Gastrocnemius medialis (tissue), 4 donors: Measurements from ENCODE around the gene ADAM12. TPM values are rescaled to one million over a fixed set of nuclear protein-coding genes. Genes with fewer than 3 reads are reported as not detected.

Experiments used
- ATAC-seq, 2 donors: fragments of 150-250 bp; one replicate each; pipeline ENCODE4 v1.9.1; 2016
- DNase-seq, 2 donors: peaks; one replicate each; pipeline ENCODE4 v3.0.0-alpha.2; 2019
- H3K27ac ChIP-seq, 4 donors: fragments of 200-600 bp; sonication (generic); 1 replicate in 1 of 4; 2 replicates in 3 of 4; pipeline ENCODE4 v1.5.1; 2016 to 2018; ENCODE audit warnings: mild to moderate bottlenecking in 2 of 4, moderate library complexity in 1 of 4
- H3K27me3 ChIP-seq, 3 donors: fragments of 200-600 bp; sonication (generic) in 2 of 3; 1 replicate in 1 of 3; 2 replicates in 2 of 3; pipeline versions ENCODE4 v1.5.1 to v1.6.0; 2016 to 2019; ENCODE audit warnings: mild to moderate bottlenecking in 1 of 3, moderate library complexity in 1 of 3
- H3K36me3 ChIP-seq, 2 donors: fragments of 200-600 bp; sonication (generic) in 1 of 2; one replicate each; pipeline ENCODE4 v1.5.1; 2017 to 2018
- H3K4me1 ChIP-seq, 2 donors: fragments of 200-600 bp; sonication (generic) in 1 of 2; one replicate each; pipeline ENCODE4 v1.5.1; 2016 to 2017; ENCODE audit warnings: mild to moderate bottlenecking in 2 of 2
- H3K4me3 ChIP-seq, 4 donors: fragments of 200-600 bp; sonication (generic) in 3 of 4; 1 replicate in 1 of 4; 2 replicates in 3 of 4; pipeline ENCODE4 v1.5.1; 2016 to 2019; ENCODE audit warnings: mild to moderate bottlenecking in 2 of 4
- H3K9me3 ChIP-seq, 3 donors: fragments of 200-600 bp; sonication (generic) in 2 of 3; 1 replicate in 1 of 3; 2 replicates in 2 of 3; pipeline ENCODE4 v1.5.1; 2016 to 2019
- POLR2A ChIP-seq, 2 donors: fragments of 450-650 bp; IDR thresholded peaks; one replicate each; pipeline ENCODE4 v1.6.1; 2017; ENCODE audit warnings: antibody characterized with exemption in 2 of 2, mild to moderate bottlenecking in 2 of 2, moderate library complexity in 2 of 2
- in situ Hi-C, 4 donors: fragments of 200-750 bp; cut with MboI; loops; one replicate each; pipeline versions ENCODE4 v1.15.0 to v1.8.0; 2017; ENCODE audit warnings: low sequenced_read_pairs in 4 of 4
- intact Hi-C: fragments of 100-400 bp; cut with DNase I; formaldehyde crosslinking; loops from one replicate; pipeline ENCODE4 v1.15.1; 2023; ENCODE audit warnings: low total_unique reads
- total RNA-seq, 4 donors: library from RNA; depleted of rRNA; stranded (reverse); fragments of >200 nt; gene quantifications; one replicate each; pipeline versions ENCODE4 v1.1.0 to v1.2.3, GENCODE V29; 2016
- TF ChIP-seq, protein P1 (sequence below), 5 experiments: fragments of 450-650 bp in 3 of 5; fragments of 200-600 bp in 2 of 5; sonication (generic) in 2 of 5; IDR thresholded peaks in 4 of 5; conservative IDR thresholded peaks in 1 of 5; 1 replicate in 4 of 5; 2 replicates in 1 of 5; pipeline ENCODE4 v1.5.1; 2016 to 2019; ENCODE audit warnings: antibody characterized with exemption in 5 of 5, mild to moderate bottlenecking in 3 of 5, moderate library complexity in 3 of 5

The ADAM12 gene
- total RNA-seq, 4 donors from 2014 or later, result 0.10 TPM; not detected in 3

DNA sequence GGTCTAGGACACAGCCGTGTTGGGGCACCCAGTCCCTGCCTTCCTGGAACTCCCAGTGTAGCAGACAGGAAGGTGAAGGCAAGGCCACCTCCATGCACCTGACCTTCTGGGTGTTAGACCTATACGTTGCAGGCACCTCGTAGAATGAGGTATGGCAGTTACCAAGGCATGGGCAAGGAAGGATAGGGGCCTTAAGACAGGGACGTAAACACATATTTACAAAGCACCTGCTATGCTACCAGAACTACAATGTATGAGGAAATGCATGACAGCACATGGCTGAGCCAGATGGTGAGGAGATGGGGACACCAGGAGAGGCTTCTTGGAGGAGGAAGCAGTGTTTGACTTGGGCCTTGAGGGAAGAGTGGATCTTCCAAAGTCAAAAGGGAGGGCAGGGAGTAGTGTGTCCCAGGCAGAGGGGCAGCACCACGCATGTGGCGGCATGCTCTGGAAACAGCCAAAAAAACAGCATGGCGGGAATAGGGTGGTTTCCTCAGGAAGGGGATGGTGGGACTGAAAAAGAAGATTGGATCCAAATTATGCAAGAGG, 260.7 kb downstream of the ADAM12 start:
- in situ Hi-C loops, result no loop called here

GRCh38 chr10:126126866-126127265, 261.4 kb downstream of the ADAM12 start:
- TF ChIP-seq, protein P1, sequence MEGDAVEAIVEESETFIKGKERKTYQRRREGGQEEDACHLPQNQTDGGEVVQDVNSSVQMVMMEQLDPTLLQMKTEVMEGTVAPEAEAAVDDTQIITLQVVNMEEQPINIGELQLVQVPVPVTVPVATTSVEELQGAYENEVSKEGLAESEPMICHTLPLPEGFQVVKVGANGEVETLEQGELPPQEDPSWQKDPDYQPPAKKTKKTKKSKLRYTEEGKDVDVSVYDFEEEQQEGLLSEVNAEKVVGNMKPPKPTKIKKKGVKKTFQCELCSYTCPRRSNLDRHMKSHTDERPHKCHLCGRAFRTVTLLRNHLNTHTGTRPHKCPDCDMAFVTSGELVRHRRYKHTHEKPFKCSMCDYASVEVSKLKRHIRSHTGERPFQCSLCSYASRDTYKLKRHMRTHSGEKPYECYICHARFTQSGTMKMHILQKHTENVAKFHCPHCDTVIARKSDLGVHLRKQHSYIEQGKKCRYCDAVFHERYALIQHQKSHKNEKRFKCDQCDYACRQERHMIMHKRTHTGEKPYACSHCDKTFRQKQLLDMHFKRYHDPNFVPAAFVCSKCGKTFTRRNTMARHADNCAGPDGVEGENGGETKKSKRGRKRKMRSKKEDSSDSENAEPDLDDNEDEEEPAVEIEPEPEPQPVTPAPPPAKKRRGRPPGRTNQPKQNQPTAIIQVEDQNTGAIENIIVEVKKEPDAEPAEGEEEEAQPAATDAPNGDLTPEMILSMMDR (IDR thresholded peaks at IDR 0.05 in 4 of 5, conservative IDR thresholded peaks at IDR 0.05 in 1 of 5), result no peak
- TF ChIP-seq POLR2A (IDR thresholded peaks at IDR 0.05), result no peak
- in situ Hi-C loops (no loop called here), intact Hi-C loops (no loop called here)
- H3K4me1 ChIP-seq, result no peaks in the 10 kb centered on the region
- no peaks in the 10 kb centered on the region for H3K9me3 ChIP-seq
- no peaks in the 10 kb centered on the region for H3K36me3 ChIP-seq
- no peak overlapping the region for H3K4me3 ChIP-seq
- ATAC-seq (no peak), DNase-seq (no peak)
- no peak overlapping the region for H3K27ac ChIP-seq
- no peaks in the 10 kb centered on the region for H3K27me3 ChIP-seq

More for the DNA sequence above, 260.7 kb downstream of the ADAM12 start:
- intact Hi-C loops, result no loop called here
- H3K27me3 ChIP-seq, result no peaks in the 10 kb centered on the region
- H3K9me3 ChIP-seq, result no peaks in the 10 kb centered on the region
- H3K4me3 ChIP-seq, result no peak overlapping the region
- ATAC-seq (no peak), DNase-seq (no peak)
- H3K27ac ChIP-seq, result no peak overlapping the region
- TF ChIP-seq, protein P1 (IDR thresholded peaks at IDR 0.05 in 4 of 5, conservative IDR thresholded peaks at IDR 0.05 in 1 of 5), result no peak
- TF ChIP-seq POLR2A (IDR thresholded peaks at IDR 0.05), result no peak
- no peaks in the 10 kb centered on the region for H3K36me3 ChIP-seq
- no peaks in the 10 kb centered on the region for H3K4me1 ChIP-seq

- intact Hi-C loops (no loop called here), in situ Hi-C loops (no loop called here)
- ATAC-seq, result no peak
- no peaks in the 10 kb centered on the region for H3K4me1 ChIP-seq
- DNase-seq, result no peak
- no peak overlapping the region for H3K4me3 ChIP-seq
- H3K36me3 ChIP-seq, result no peaks in the 10 kb centered on the region
- no peak overlapping the region for H3K27ac ChIP-seq
- no peaks in the 10 kb centered on the region for H3K9me3 ChIP-seq
- H3K27me3 ChIP-seq, result no peaks in the 10 kb centered on the region
- no peak for TF ChIP-seq POLR2A (IDR thresholded peaks at IDR 0.05)
- TF ChIP-seq, protein P1 (IDR thresholded peaks at IDR 0.05 in 4 of 5, conservative IDR thresholded peaks at IDR 0.05 in 1 of 5), result no peak
Observed at GRCh38 chr10:126126023-126126422, 262.3 kb downstream of the ADAM12 start.

DNA sequence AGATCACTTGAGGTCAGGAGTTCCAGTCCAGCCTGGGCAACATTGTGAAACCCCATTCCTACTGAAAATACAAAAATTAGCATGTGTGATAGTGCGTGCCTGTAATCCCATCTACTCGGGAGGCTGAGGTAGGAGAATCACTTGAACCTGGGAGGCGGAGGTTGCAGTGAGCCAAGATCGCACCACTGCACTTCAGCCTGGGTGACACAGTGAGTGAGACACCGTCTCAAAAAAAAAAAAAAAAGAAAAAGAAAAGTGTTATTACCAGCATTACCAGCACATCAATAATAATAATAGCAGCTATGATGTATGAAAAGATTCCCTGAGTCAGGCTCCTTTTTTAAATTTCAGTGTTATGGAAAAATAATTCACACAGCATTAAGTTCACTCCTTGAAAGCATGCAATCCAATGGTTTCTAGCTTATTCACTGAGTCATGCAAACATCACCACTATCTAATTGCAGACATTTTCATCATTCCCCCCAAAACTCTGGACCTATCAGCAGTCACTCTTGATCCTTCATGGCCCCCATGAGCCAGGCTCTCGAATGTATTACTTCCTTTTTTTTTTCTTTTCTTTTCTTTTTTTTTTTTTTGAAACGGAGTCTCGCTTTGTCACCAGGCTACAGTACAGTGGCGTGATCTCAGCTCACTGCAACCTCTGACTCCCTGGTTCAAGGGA, 263.5 kb downstream of the ADAM12 start:
- no peak overlapping the region for H3K27ac ChIP-seq
- H3K4me1 ChIP-seq, result no peaks in the 10 kb centered on the region
- intact Hi-C loops, result no loop called here
- no peak for DNase-seq
- no peaks in the 10 kb centered on the region for H3K36me3 ChIP-seq
- no peak for ATAC-seq
- H3K4me3 ChIP-seq, result no peak overlapping the region
- no peaks in the 10 kb centered on the region for H3K27me3 ChIP-seq
- H3K9me3 ChIP-seq, result no peaks in the 10 kb centered on the region
- TF ChIP-seq, protein P1 (IDR thresholded peaks at IDR 0.05 in 4 of 5, conservative IDR thresholded peaks at IDR 0.05 in 1 of 5), result no peak
- TF ChIP-seq POLR2A (IDR thresholded peaks at IDR 0.05), result no peak
- in situ Hi-C loops, result no loop called here
